Tibial artery (tissue), 4 donors: ENCODE data around the gene SCAMP2.

ENCODE experiments used
- DNase-seq, 2 donors: peaks; one replicate each; pipeline ENCODE4 v3.0.0-alpha.2; 2019
- H3K27ac ChIP-seq, 2 donors: fragments of 200-600 bp; sonication (generic) in 1 of 2; 1 replicate in 1 of 2; 2 replicates in 1 of 2; pipeline ENCODE4 v1.5.1; 2018 to 2019; ENCODE audit warnings: mild to moderate bottlenecking in 1 of 2
- H3K27me3 ChIP-seq, 2 donors: fragments of 200-600 bp; sonication (generic) in 1 of 2; one replicate each; pipeline versions ENCODE4 v1.5.1 to v1.6.0; 2016 to 2019
- H3K36me3 ChIP-seq, 3 donors: fragments of 200-600 bp; sonication (generic) in 2 of 3; one replicate each; pipeline ENCODE4 v1.5.1; 2016 to 2019; ENCODE audit warnings: mild to moderate bottlenecking in 2 of 3
- H3K4me1 ChIP-seq, 4 donors: fragments of 200-600 bp; sonication (generic) in 2 of 4; 1 replicate in 3 of 4; 2 replicates in 1 of 4; pipeline ENCODE4 v1.5.1; 2016 to 2019
- H3K4me3 ChIP-seq, 2 donors: fragments of 200-600 bp; sonication (generic) in 1 of 2; 1 replicate in 1 of 2; 2 replicates in 1 of 2; pipeline ENCODE4 v1.5.1; 2018 to 2019; ENCODE audit warnings: mild to moderate bottlenecking in 2 of 2
- H3K9me3 ChIP-seq, 3 donors: fragments of 200-600 bp; sonication (generic) in 1 of 3; one replicate each; pipeline ENCODE4 v1.5.1; 2016 to 2019
- CTCF ChIP-seq, 2 experiments: fragments of 200-600 bp in 1 of 2; fragments of 450-650 bp in 1 of 2; IDR thresholded peaks; one replicate each; pipeline ENCODE4 v1.5.1; 2017 to 2019; ENCODE audit warnings: antibody characterized with exemption in 2 of 2, mild to moderate bottlenecking in 1 of 2, moderate library complexity in 1 of 2
- intact Hi-C: fragments of 100-400 bp; cut with DNase I; formaldehyde crosslinking; loops from one replicate; pipeline ENCODE4 v1.15.0; 2023; ENCODE audit warnings: low total_unique reads

The SCAMP2 gene

GRCh38 chr15:74823324-74823723 is 49.8 kb downstream of the SCAMP2 start:
- peaks cover 0 to 8% (median 0%) of the 10 kb centered on the region in 4 donors for H3K4me1 ChIP-seq
- peaks cover 0 to 73% of the 10 kb centered on the region in 2 donors for H3K27me3 ChIP-seq
- intact Hi-C loops: no loop called here
- DNase-seq: no peak
- no peak for TF ChIP-seq CTCF (IDR thresholded peaks at IDR 0.05)
- H3K27ac ChIP-seq: no peak overlapping the region
- no peak overlapping the region for H3K4me3 ChIP-seq
- no peaks in the 10 kb centered on the region for H3K9me3 ChIP-seq
- no peaks in the 10 kb centered on the region for H3K36me3 ChIP-seq

- H3K9me3 ChIP-seq: no peaks in the 10 kb centered on the region
- intact Hi-C loops: no loop called here
- no peak overlapping the region for H3K4me3 ChIP-seq
- no peak for TF ChIP-seq CTCF (IDR thresholded peaks at IDR 0.05)
- no peak for DNase-seq
- H3K4me1 ChIP-seq: peaks cover 0 to 8% (median 0%) of the 10 kb centered on the region in 4 donors
- H3K27ac ChIP-seq: no peak overlapping the region
- H3K27me3 ChIP-seq: peaks cover 0 to 71% of the 10 kb centered on the region in 2 donors
- H3K36me3 ChIP-seq: no peaks in the 10 kb centered on the region
Observed at GRCh38 chr15:74822233-74822632, 50.9 kb downstream of the SCAMP2 start.

- no peaks in the 10 kb centered on the region for H3K36me3 ChIP-seq
- no peak overlapping the region for H3K27ac ChIP-seq
- no peak overlapping the region for H3K4me3 ChIP-seq
- no peaks in the 10 kb centered on the region for H3K9me3 ChIP-seq
- DNase-seq: no peak
- peaks cover 0 to 71% of the 10 kb centered on the region in 2 donors for H3K27me3 ChIP-seq
- intact Hi-C loops: no loop called here
- no peak for TF ChIP-seq CTCF (IDR thresholded peaks at IDR 0.05)
- H3K4me1 ChIP-seq: peaks cover 0 to 7% (median 0%) of the 10 kb centered on the region in 4 donors
Observed at GRCh38 chr15:74821790-74822158, 51.4 kb downstream of the SCAMP2 start.

- TF ChIP-seq CTCF (IDR thresholded peaks at IDR 0.05): no peak
- Histone ChIP-seq H3K27ac (no peak overlapping the region), H3K4me1 (peaks cover 0 to 2% (median 0%) of the 10 kb centered on the region in 4 donors), H3K9me3 (no peaks in the 10 kb centered on the region), H3K27me3 (peaks cover 0 to 69% of the 10 kb centered on the region in 2 donors), H3K4me3 (no peak overlapping the region), H3K36me3 (no peaks in the 10 kb centered on the region)
- intact Hi-C loops: no loop called here
- DNase-seq: no peak
Observed at GRCh38 chr15:74821091-74821789, 51.9 kb downstream of the SCAMP2 start.

GRCh38 chr15:74820056-74820455 is 53.1 kb downstream of the SCAMP2 start:
- no peak for DNase-seq
- Histone ChIP-seq H3K27me3 (peaks cover 0 to 64% of the 10 kb centered on the region in 2 donors), H3K27ac (no peak overlapping the region), H3K9me3 (no peaks in the 10 kb centered on the region), H3K4me1 (no peaks in the 10 kb centered on the region), H3K36me3 (no peaks in the 10 kb centered on the region), H3K4me3 (no peak overlapping the region)
- TF ChIP-seq CTCF (IDR thresholded peaks at IDR 0.05): no peak
- intact Hi-C loops: no loop called here
